Right ventricle myocardium inferior (tissue), 1 donor: Measurements from ENCODE around the gene METTL23. TPM values are rescaled to one million over a fixed set of nuclear protein-coding genes. Genes with fewer than 3 reads are reported as not detected.
"Not testable (repeated sequence)": the region's sequence is repeated elsewhere in the genome, so short reads cannot be mapped to it uniquely, and the experiment has no call there.

ENCODE experiments used
- ATAC-seq: fragments of 200-7000 bp; cut with Tn5 transposase; one replicate; pipeline ENCODE4 v1.9.1; 2020; ENCODE audit warnings: mild to moderate bottlenecking, moderate library complexity
- DNase-seq: peaks from one replicate; pipeline ENCODE4 v3.0.0; 2021; ENCODE audit errors: missing footprints
- intact Hi-C: fragments of 100-400 bp; cut with DNase I; formaldehyde crosslinking; loops from one replicate; pipeline ENCODE4 v1.11.0; 2022
- total RNA-seq: library from RNA; stranded (reverse); fragmentation: NEBNext Ultra II Directional; extraction: Animal tissue kit (Norgen Biotek cat#: 25700); gene quantifications from one replicate; pipeline ENCODE4 v1.2.1, GENCODE V29; 2021
- donor health status: DM: no; HTN: yes; CAD: no; lungs with severe emphysema.

Gene METTL23
- total RNA-seq, 1 donor from 2014 or later, result 17.3 TPM

- no peak for ATAC-seq
- intact Hi-C loops, result no loop called here
- no peak for DNase-seq
Observed at GRCh38 chr17:76690596-76691280, 35.9 kb upstream of the METTL23 start.

- ATAC-seq (no peak), DNase-seq (no peak)
- intact Hi-C loops, result no loop called here
Observed at GRCh38 chr17:76691379-76692191, 35.1 kb upstream of the METTL23 start.

DNA sequence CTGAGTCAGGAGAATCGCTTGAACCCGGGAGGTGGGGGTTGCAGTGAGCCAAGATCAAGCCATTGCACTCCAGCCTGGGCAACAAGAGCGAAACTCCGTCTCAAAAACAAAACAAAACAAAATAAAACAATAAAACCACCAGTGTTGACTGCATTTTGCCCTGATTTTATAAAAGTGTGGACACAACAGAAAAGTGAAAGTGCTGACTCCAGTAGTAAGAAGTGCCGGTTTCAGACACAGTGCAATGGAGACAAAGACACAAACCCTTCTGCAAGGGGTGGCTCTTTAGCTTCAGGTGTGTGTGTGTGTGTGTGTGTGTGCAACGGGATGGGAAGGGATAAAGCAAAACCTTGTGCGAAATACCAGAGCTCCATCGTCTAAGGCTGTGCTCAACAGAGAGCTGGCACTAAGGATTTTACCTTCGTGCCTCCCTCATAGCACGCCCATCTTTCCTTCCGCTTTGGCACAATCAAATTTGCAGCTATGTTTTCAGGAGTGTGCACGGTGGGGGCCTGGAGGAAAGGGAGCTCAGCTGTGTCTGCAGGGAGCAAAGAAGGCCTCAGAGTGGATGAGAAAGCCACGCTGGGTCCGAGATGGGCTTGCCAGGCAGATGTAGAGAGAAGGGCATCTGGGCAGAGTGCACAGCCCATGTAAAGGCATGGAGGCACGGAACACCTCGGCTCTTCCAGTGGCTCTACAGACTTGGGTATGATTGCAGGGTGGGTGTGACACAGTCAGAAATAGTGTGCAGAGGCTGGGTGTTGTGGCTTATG, 31.4 kb upstream of the METTL23 start:
- ATAC-seq (no peak), DNase-seq (no peak)
- intact Hi-C loops, result no loop called here

DNA sequence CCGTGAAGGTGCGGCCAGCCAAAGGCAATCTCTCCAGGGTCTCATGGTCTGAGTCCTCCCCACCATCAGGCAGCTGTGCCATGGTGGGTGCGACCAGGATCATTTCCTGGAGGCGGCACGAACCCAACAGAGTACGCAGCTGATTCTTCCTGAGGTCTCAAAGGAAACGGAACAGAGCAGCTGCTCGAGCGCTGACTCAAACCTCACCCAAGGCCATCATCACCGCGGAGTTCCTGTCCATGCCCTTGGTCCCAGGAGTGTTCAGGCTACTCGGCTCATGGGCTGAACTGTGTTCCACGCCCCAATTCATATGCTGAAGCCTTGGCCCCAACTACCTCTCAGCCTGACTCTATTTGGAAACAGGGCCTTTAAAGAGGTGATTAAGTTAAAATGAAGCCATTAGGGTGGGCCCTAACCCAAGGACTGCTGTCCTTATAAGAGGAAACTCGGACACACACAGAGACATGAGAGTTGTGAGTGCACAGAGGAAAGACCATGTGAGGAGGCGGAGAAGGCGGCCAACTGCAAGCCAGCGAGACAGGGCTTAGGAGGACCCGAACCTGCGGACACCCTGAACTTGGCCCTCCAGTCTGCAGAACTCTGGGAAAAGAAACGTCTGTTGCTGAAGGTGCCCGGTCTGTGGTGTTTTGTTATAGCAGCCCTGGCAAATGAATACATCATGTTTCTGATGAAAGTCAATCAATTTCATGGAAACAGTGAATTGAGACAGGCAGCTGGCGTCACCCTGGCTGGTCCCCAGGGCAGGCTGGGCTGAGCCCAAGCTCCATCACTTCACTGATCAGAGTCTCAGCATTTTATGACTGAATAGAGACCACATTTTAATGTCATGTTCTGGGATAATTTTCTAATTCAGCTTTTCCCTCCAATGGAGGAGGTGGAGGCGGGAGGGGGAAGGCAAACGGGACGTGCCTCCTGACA, 29.6 kb upstream of the METTL23 start:
- no peak for DNase-seq
- ATAC-seq, result peak; percentile 48
- intact Hi-C loops, result no loop called here

- intact Hi-C loops, result no loop called here
- DNase-seq, result no peak
- ATAC-seq, result peak; percentile 26
Observed at GRCh38 chr17:76697702-76698465, 28.8 kb upstream of the METTL23 start.

DNA sequence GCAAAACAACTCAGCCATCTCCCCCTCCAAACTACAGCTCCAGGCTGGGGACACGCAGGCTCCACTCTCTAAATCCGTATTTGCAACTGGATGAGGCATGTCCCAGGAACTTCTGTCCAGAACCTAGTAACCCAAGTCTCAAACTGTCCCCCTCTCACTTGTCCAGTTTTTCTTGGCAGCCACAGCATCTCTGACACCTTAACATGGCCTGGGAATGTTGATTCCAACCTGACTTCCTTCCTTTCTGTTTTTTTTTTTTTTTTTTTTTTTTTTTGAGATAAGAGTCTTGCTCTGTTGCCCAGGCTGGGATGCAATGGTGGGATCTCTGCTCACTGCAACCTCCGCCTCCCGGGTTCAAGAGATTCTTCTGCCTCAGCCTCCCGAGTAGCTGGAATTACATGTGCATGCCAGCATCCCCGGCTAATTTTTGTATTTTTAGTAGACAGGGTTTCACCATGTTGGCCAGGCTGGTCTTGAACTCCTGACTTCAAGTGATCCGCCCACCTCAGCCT, 28.1 kb upstream of the METTL23 start:
- ATAC-seq, intact Hi-C loops, DNase-seq: not testable (repeated sequence)

DNA sequence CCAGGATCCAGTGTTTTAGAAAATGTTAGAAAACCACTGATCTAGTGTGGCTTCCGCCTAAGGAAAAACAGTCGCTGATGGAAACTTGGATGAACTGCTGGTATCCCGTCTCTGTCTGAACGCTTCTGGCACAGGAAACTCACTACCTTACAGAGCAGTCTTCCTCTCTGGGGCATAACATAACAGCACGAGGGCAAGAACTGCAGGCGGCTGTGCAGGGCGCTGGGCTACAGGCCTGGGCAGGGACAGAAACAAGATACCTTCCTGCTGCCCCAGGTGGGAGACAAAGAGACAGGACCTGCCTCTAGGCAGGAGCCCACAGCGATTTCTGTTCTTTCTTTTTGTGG, 26.4 kb upstream of the METTL23 start:
- ATAC-seq, result peak; percentile 12
- intact Hi-C loops, result no loop called here
- no peak for DNase-seq

GRCh38 chr17:76700617-76701470, 25.8 kb upstream of the METTL23 start:
- DNase-seq, result peak; percentile 84

GRCh38 chr17:76701471-76701967, 25.1 kb upstream of the METTL23 start:
- no peak for ATAC-seq

More at GRCh38 chr17:76700617-76701470, 25.8 kb upstream of the METTL23 start:
- intact Hi-C loops, result loop anchor here (1.0 kb wide), 1 partner anchor 13 kb away; no protein-coding TSS in a partner anchor
- ATAC-seq, result peak; percentile 76

DNA sequence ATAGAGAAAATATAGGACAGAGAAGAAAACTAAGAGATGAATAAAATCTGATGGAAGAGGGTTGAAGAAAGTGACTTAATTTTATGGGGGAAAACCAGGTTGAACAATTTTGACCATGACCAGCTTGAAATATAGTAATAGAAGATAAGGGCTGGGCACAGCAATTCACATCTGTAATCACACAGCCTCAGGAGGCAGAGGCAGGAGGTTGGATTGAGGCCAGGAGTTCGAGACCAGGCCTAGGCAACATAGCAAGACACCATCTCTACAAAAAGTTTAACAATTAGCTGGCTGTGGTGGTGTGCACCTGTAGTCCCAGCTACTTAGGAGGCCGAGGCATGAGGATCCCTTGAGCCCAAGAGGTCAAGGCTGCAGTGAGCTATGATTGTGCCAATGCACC, 24.6 kb upstream of the METTL23 start:
- intact Hi-C loops, result no loop called here
- DNase-seq, result no peak
- ATAC-seq, result no peak

More at GRCh38 chr17:76701471-76701967, 25.1 kb upstream of the METTL23 start:
- DNase-seq, result no peak
- intact Hi-C loops, result loop anchor here (1.0 kb wide), 1 partner anchor 13 kb away; no protein-coding TSS in a partner anchor

DNA sequence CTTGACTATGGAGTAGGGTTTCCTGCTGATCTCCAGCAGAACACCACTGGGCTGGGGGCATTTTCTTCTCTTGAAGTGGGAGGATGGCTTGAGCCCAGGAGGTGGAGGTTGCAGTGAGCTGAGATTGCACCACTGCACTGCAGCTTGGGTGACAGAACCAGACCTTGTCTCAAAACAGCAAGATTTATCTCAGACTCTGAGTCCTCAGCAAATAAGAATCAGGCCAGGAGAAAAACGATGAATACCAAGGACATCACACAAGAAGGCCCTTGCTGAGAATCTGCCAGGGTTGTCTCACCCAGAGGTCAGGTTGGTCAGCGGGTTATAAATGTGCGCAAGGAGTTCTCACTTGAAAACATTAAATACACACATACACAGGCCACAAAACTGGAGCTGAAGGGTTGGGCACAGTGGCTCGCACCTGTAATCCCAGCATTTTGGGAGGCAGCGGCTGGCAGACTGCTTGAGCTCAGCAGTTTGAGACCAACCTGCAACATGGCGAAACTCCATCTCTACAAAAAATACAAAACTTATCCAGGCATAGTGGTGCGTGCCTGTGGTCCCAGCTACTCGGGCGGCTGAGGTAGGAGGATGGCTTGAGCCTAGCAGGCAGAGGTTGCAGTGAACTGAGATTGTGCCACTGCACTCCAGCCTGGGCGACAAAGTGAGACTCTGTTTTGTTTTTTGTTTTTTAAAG, 23.6 kb upstream of the METTL23 start:
- no peak for DNase-seq
- ATAC-seq, result no peak
- intact Hi-C loops, result no loop called here

DNA sequence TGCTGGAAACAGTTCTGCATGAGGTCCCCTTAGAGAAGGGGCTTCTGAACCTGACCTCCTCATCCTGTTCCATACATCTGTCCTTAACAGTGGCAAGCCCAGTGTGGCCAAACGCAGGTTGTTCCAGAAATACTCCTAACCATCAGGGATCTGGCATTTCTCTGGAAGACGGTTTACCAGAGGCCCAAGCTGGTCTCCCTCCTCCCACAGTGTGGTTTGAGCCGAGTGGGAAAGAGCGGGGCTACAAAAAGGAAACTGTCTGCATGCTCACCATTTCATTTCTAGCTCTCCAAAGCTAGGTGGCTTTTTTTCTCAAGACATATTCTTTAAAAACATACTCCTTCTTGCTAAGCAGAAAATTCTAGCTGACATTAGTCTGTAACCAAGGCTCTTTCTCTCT, 21.8 kb upstream of the METTL23 start:
- intact Hi-C loops, result no loop called here
- DNase-seq (no peak), ATAC-seq (no peak)

DNA sequence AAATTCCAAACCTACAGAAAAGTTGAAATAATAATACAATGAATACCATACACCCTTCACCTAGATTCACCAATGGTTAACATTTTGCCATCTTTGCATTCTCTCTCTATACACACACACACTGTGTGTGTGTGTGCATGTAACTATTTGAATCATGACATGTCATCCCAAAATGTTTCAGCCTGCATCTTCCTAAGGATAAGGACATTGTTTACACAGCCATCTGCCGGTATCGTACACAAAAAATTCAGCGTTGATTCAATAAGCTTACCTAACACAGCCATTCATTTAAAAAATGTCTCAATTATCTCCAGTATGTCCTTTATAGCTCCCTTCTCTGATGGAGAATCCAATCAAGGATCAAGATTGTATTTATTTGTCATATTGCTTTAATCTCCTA, 19.8 kb upstream of the METTL23 start:
- no peak for ATAC-seq
- DNase-seq, result no peak
- intact Hi-C loops, result no loop called here

DNA sequence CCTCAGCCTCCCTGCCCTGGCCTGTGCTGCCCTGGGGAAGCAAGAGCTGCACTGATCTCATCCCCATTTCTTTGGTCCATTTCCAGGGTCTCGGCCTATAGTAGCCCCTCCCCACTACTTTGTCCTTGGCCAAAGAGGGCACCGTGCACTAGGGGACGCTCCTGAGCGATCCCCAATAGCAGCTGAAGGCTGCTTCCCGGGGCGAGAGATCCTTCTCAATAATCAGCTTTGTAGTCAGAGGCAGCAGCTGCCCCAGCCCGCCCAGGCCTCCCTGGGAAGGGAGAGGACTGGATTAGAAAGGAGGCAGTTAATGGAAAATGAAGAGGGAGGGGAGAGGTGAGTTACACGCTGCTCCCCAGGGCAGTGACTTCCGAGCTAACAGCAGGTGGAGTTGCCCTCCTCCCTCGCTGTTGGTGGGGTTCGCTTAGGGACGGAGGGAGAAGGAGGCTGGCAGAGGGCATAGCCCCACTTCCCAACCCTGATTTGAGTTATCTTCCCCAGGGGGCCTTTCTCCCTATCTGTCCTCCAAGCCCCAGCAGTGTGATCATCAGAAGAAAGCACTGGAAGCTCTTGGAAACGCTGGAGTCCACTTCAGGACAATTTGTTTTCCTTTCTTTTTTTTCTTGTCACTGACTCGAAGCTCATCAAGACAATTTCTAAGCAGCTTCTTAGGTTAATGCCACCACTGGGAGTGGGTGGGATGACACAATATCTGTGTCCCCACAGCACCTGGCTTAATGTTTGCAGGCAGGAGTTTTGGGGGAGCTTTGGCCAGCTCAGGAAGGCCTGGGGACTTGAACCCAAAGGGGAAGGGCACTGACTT, 18.4 kb upstream of the METTL23 start:
- DNase-seq (no peak), ATAC-seq (peak; percentile 13)
- intact Hi-C loops, result no loop called here
